Renal cortex interstitium (tissue), 15 donors: Measurements from ENCODE around the gene ZNF417. TPM values are rescaled to one million over a fixed set of nuclear protein-coding genes. Genes with fewer than 3 reads are reported as not detected.
A peak's percentile ranks its signal among the peaks of the same experiment; 100 is the strongest.

Source experiments
- DNase-seq, 11 donors: peaks; one replicate each; pipeline ENCODE4 v3.0.0-alpha.2; 2013; ENCODE audit warnings: low read depth in 9 of 11, low spot score in 4 of 11; ENCODE audit errors: extremely low read depth in 1 of 11
- long read RNA-seq, 16 experiments: transcript quantifications; one replicate each; lab custom pipeline, GENCODE V29; 2026
- polyA plus RNA-seq, 3 donors: library from polyadenylated mRNA; unstranded; fragments of 120-200 nt; gene quantifications; one replicate each; pipeline ENCODE4 v1.2.1, GENCODE V29; 2013; ENCODE audit not compliant: insufficient read length in 3 of 3

The ZNF417 gene
- 10 to 100 TPM; 20.6 to 31.7 (median 29.6) TPM for polyA plus RNA-seq
- long read RNA-seq, donor 1, result 0 reads
- long read RNA-seq, donor 2, result 0 reads
- long read RNA-seq, donor 3, result 0 reads
- long read RNA-seq, donor 4, partial matches to known transcripts, result 0 of 2 reads
- long read RNA-seq, donor 4, other reads (novel, unspliced or antisense), result 0 of 2 reads
- long read RNA-seq, donor 5, partial matches to known transcripts, result 0 of 6 reads
- long read RNA-seq, donor 5, other reads (novel, unspliced or antisense), result 0 of 6 reads
- long read RNA-seq, donor 6, partial matches to known transcripts, result 0 of 1 reads
- long read RNA-seq, donor 6, other reads (novel, unspliced or antisense), result 0 of 1 reads
- long read RNA-seq, donor 7, result 0 reads
- long read RNA-seq, donor 8, partial matches to known transcripts, result 0 of 1 reads
- long read RNA-seq, donor 8, other reads (novel, unspliced or antisense), result 0 of 1 reads
- long read RNA-seq, donor 9, partial matches to known transcripts, result 0 of 4 reads
- long read RNA-seq, donor 9, other reads (novel, unspliced or antisense), result 0 of 4 reads
- long read RNA-seq, donor 10, partial matches to known transcripts, result 0 of 3 reads
- long read RNA-seq, donor 10, other reads (novel, unspliced or antisense), result 0 of 3 reads
- long read RNA-seq, donor 11, partial matches to known transcripts, result 0 of 3 reads
- long read RNA-seq, donor 11, other reads (novel, unspliced or antisense), result 0 of 3 reads
- long read RNA-seq, donor 12, partial matches to known transcripts, result 0 of 2 reads
- long read RNA-seq, donor 12, other reads (novel, unspliced or antisense), result 0 of 2 reads
- long read RNA-seq, donor 13, result 0 reads
- long read RNA-seq, donor 14, partial matches to known transcripts, result 0 of 3 reads
- long read RNA-seq, donor 14, other reads (novel, unspliced or antisense), result 0 of 3 reads
- long read RNA-seq, donor 15, result 0 reads
- long read RNA-seq, donor 16, transcript ZNF417-203 (3 exons, 1,975 nt), result major isoform, 6 of 15 reads
- long read RNA-seq, donor 16, partial matches to known transcripts, result 0 of 15 reads
- long read RNA-seq, donor 16, other reads (novel, unspliced or antisense), result 5 of 15 reads

GRCh38 chr19:57916168-57916995, at the start of gene ZNF417:
Gene ZNF417 (minus strand): TSS chr19:57916592. CDS start chr19:57916411, 181 bp downstream.
- peak; percentile 85 to 95 (median 91) for DNase-seq

- no peak for DNase-seq
Observed at GRCh38 chr19:57964761-57965160, 48.4 kb upstream of the ZNF417 start.

- no peak for DNase-seq
Observed at GRCh38 chr19:57961785-57962184, 45.4 kb upstream of the ZNF417 start.

- no peak for DNase-seq
Observed at GRCh38 chr19:57954996-57955395, 38.6 kb upstream of the ZNF417 start.

GRCh38 chr19:57949702-57950101, 33.3 kb upstream of the ZNF417 start:
- DNase-seq, result no peak

- DNase-seq, result no peak
Observed at GRCh38 chr19:57949296-57949695, 32.9 kb upstream of the ZNF417 start.

GRCh38 chr19:57947419-57948134, 31.2 kb upstream of the ZNF417 start, which contains the start of gene ZNF256:
Gene ZNF256 (minus strand): TSS chr19:57947706. CDS start chr19:57947474, 232 bp downstream.
- DNase-seq, result peak; percentile 89 to 97 (median 93)

- no peak for DNase-seq
Observed at GRCh38 chr19:57947088-57947418, 30.7 kb upstream of the ZNF417 start.

- DNase-seq, result no peak
Observed at GRCh38 chr19:57946316-57946715, 29.9 kb upstream of the ZNF417 start.

GRCh38 chr19:57941593-57941992, 25.2 kb upstream of the ZNF417 start:
- DNase-seq, result no peak

GRCh38 chr19:57935731-57936130, 19.3 kb upstream of the ZNF417 start:
- DNase-seq, result no peak

- peak; percentile 62 to 90 (median 77) for DNase-seq
Observed at GRCh38 chr19:57934820-57935665, 18.7 kb upstream of the ZNF417 start, which contains the start of gene ZNF418. Gene ZNF418 (minus strand): TSS chr19:57935402. CDS start chr19:57933822, 1,580 bp downstream.

- DNase-seq, result no peak
Observed at GRCh38 chr19:57927587-57927986, 11.2 kb upstream of the ZNF417 start.

- DNase-seq, result no peak
Observed at GRCh38 chr19:57914531-57914930, 1.9 kb downstream of the ZNF417 start.

GRCh38 chr19:57907394-57907793, 9.0 kb downstream of the ZNF417 start:
- DNase-seq, result no peak

GRCh38 chr19:57905258-57905657, 11.1 kb downstream of the ZNF417 start:
- no peak for DNase-seq

- DNase-seq, result no peak
Observed at GRCh38 chr19:57903618-57904184, 12.7 kb downstream of the ZNF417 start.
